ENCODE results near the gene TBC1D1.

DNA sequence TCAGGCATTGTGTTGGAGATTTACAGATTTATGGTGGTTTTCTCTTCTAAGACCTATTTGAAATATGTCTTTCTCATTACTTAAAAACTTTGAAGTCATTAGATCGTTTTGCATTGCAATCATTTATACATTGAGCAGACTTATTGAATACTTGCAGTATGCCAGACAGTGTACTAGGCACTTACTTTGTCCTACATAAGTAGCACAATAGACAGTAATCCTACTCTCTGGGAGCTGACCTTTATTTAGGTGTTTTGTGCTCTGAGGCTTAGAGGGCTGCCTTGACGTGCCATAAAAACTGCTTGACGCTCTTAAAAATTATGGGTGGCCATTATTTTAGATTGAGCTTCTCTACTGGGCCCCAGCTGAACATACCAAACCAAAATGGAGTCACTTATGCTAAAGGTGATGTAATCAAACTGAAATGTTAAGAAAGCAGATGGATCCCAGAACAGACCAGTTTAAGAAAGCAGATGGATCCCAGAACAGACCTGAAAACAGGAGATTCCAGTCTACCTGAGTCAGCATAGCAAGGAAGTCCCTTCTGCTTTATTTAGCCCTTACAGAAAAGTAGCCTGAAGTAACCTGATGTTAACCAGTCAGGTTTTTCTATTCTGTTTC is 111.7 kb downstream of the TBC1D1 start:
- TF ChIP-seq, protein P1, sequence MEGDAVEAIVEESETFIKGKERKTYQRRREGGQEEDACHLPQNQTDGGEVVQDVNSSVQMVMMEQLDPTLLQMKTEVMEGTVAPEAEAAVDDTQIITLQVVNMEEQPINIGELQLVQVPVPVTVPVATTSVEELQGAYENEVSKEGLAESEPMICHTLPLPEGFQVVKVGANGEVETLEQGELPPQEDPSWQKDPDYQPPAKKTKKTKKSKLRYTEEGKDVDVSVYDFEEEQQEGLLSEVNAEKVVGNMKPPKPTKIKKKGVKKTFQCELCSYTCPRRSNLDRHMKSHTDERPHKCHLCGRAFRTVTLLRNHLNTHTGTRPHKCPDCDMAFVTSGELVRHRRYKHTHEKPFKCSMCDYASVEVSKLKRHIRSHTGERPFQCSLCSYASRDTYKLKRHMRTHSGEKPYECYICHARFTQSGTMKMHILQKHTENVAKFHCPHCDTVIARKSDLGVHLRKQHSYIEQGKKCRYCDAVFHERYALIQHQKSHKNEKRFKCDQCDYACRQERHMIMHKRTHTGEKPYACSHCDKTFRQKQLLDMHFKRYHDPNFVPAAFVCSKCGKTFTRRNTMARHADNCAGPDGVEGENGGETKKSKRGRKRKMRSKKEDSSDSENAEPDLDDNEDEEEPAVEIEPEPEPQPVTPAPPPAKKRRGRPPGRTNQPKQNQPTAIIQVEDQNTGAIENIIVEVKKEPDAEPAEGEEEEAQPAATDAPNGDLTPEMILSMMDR (IDR thresholded peaks at IDR 0.05), result no peak
- no peak for TF ChIP-seq POLR2A (IDR thresholded peaks at IDR 0.05)

Measured in body of pancreas (tissue), 4 donors.